ENCODE results near the gene SPACA9. TPM values are rescaled to one million over a fixed set of nuclear protein-coding genes. Genes with fewer than 3 reads are reported as not detected.

The SPACA9 gene
- total and polyA plus RNA-seq, 10 of the 15 experiments (the other 5 are each of a cell fraction or from before 2014, with no cell fraction given), result 0.68 to 2.9 (median 1.0) TPM

GRCh38 chr9:132878695-132879456 lies at the start of gene SPACA9 (continued):
- TF ChIP-seq ZBTB33 (IDR thresholded peaks at IDR 0.05), result no peak
- TF ChIP-seq DPF2 (IDR thresholded peaks at IDR 0.05), result no peak
- TF ChIP-seq IRF3 (IDR thresholded peaks at IDR 0.05), result no peak
- TF ChIP-seq HDAC2 (IDR thresholded peaks at IDR 0.05), result no peak
- no peak for TF ChIP-seq RELB (IDR thresholded peaks at IDR 0.05; ENCODE audit: low read depth)
- no peak for TF ChIP-seq EGR1 (IDR thresholded peaks at IDR 0.05; ENCODE audit: borderline replicate concordance in 1 of 2, low read depth in 2 of 2, low read length in 2 of 2)
- TF ChIP-seq SMARCA5 (IDR thresholded peaks at IDR 0.05), result no peak
- TF ChIP-seq NFIC (IDR thresholded peaks at IDR 0.05; ENCODE audit: low read depth, low read length), result no peak
- TF ChIP-seq, protein P1, sequence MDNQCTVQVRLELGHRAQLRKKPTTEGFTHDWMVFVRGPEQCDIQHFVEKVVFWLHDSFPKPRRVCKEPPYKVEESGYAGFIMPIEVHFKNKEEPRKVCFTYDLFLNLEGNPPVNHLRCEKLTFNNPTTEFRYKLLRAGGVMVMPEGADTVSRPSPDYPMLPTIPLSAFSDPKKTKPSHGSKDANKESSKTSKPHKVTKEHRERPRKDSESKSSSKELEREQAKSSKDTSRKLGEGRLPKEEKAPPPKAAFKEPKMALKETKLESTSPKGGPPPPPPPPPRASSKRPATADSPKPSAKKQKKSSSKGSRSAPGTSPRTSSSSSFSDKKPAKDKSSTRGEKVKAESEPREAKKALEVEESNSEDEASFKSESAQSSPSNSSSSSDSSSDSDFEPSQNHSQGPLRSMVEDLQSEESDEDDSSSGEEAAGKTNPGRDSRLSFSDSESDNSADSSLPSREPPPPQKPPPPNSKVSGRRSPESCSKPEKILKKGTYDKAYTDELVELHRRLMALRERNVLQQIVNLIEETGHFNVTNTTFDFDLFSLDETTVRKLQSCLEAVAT (IDR thresholded peaks at IDR 0.05), result no peak

Data from GM12878 (cell line).